ENCODE data around the gene TMEM134. TPM values are rescaled to one million over a fixed set of nuclear protein-coding genes. Genes with fewer than 3 reads are reported as not detected.

The TMEM134 gene
- total RNA-seq, 3 donors from 2014 or later, result 37.8 to 54.2 (median 42.3) TPM

GRCh38 chr11:67457453-67457852 is 11.6 kb downstream of the TMEM134 start:
- Histone ChIP-seq H3K27ac (no peak overlapping the region), H3K27me3 (peaks cover 0 to 2% of the 10 kb centered on the region in 2 donors), H3K36me3 (no peaks in the 10 kb centered on the region), H3K4me3 (no peak overlapping the region), H3K4me1 (no peaks in the 10 kb centered on the region), H3K9me3 (no peaks in the 10 kb centered on the region)
- TF ChIP-seq, protein P1, sequence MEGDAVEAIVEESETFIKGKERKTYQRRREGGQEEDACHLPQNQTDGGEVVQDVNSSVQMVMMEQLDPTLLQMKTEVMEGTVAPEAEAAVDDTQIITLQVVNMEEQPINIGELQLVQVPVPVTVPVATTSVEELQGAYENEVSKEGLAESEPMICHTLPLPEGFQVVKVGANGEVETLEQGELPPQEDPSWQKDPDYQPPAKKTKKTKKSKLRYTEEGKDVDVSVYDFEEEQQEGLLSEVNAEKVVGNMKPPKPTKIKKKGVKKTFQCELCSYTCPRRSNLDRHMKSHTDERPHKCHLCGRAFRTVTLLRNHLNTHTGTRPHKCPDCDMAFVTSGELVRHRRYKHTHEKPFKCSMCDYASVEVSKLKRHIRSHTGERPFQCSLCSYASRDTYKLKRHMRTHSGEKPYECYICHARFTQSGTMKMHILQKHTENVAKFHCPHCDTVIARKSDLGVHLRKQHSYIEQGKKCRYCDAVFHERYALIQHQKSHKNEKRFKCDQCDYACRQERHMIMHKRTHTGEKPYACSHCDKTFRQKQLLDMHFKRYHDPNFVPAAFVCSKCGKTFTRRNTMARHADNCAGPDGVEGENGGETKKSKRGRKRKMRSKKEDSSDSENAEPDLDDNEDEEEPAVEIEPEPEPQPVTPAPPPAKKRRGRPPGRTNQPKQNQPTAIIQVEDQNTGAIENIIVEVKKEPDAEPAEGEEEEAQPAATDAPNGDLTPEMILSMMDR (IDR thresholded peaks at IDR 0.05), result no peak
- TF ChIP-seq POLR2AphosphoS5 (IDR thresholded peaks at IDR 0.05), result no peak
- TF ChIP-seq POLR2A (IDR thresholded peaks at IDR 0.05), result no peak
- no peak for DNase-seq (ENCODE audit: low spot score in 2 of 2)
- intact Hi-C loops (cut with DNase I; ENCODE audit: low total_unique reads), result no loop called here

GRCh38 chr11:67456068-67456705 is 12.9 kb downstream of the TMEM134 start:
- TF ChIP-seq, protein P1 (IDR thresholded peaks at IDR 0.05), result no peak
- TF ChIP-seq POLR2AphosphoS5 (IDR thresholded peaks at IDR 0.05) (no peak), POLR2A (IDR thresholded peaks at IDR 0.05) (no peak)

GRCh38 chr11:67455054-67455453 is 14.0 kb downstream of the TMEM134 start, which contains the start of gene CABP4:
CABP4 (plus strand) TSS chr11:67455354; CDS start chr11:67455424, 70 bp downstream.
- intact Hi-C loops (cut with DNase I; ENCODE audit: low total_unique reads), result no loop called here
- Histone ChIP-seq H3K36me3 (no peaks in the 10 kb centered on the region), H3K27me3 (peaks cover 0 to 2% of the 10 kb centered on the region in 2 donors), H3K9me3 (no peaks in the 10 kb centered on the region), H3K27ac (no peak within 1 kb of the TSS), H3K4me3 (no peak within 1 kb of the TSS), H3K4me1 (no peaks in the 10 kb centered on the region)
- DNase-seq (ENCODE audit: low spot score in 2 of 2), result no peak
- TF ChIP-seq, protein P1 (IDR thresholded peaks at IDR 0.05), result no peak
- TF ChIP-seq POLR2A (IDR thresholded peaks at IDR 0.05) (no peak), POLR2AphosphoS5 (IDR thresholded peaks at IDR 0.05) (no peak)

More at GRCh38 chr11:67456068-67456705, 12.9 kb downstream of the TMEM134 start:
- Histone ChIP-seq H3K9me3 (no peaks in the 10 kb centered on the region), H3K36me3 (no peaks in the 10 kb centered on the region), H3K27me3 (peaks cover 0 to 2% of the 10 kb centered on the region in 2 donors), H3K4me1 (no peaks in the 10 kb centered on the region), H3K27ac (no peak overlapping the region), H3K4me3 (no peak overlapping the region)
- no peak for DNase-seq (ENCODE audit: low spot score in 2 of 2)
- intact Hi-C loops (cut with DNase I; ENCODE audit: low total_unique reads), result no loop called here

DNA sequence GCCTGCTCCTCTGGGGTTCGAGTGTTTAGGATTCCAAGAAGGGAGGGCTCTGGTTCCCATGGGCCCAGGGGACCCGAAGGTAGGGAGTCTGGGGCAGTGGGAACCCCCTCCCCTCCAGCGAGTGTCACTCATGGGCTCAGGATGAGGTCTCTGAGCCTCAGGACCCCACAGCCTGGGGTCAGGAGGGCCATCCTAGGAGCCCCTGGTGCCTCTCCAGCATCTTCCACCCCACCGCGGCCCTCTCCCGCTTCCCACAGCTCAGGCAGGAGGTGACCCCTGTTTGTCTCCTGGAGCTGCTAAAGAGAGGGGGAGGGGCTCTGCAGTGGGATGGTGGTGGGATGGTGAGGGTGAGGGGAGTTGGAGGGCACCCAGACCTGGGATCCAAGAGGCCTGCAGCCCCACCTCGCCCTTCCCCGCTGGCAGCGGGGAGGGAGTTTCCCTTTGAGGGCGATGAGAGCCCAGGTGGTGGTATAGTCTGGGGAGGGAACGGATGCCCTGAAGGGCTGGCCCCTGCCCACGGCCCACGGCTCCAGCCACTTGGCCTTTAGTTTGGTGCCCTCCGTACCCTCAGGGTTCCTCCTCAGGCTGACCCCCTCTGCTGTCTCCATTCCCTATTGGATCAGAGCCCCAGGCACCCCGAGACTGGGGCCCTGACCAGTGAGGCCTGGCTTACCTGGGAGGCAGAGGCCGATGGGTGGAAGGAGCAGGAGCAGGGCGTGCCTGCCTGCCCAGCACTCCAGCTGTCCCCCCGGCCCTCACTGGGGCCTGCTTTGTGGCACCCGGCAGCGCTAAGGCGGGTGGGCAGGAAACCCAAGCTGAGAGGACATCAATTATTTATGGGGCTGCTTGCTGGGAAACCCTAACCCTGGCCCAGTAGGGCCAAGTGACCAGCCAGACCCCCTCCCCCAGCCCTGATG is 15.0 kb downstream of the TMEM134 start:
- Histone ChIP-seq H3K4me1 (no peaks in the 10 kb centered on the region), H3K27ac (no peak overlapping the region), H3K36me3 (no peaks in the 10 kb centered on the region), H3K27me3 (peaks cover 0 to 2% of the 10 kb centered on the region in 2 donors), H3K9me3 (no peaks in the 10 kb centered on the region), H3K4me3 (no peak overlapping the region)
- TF ChIP-seq POLR2AphosphoS5 (IDR thresholded peaks at IDR 0.05) (no peak), POLR2A (IDR thresholded peaks at IDR 0.05) (no peak)
- TF ChIP-seq, protein P1 (IDR thresholded peaks at IDR 0.05), result no peak
- intact Hi-C loops (cut with DNase I; ENCODE audit: low total_unique reads), result no loop called here
- DNase-seq (ENCODE audit: low spot score in 2 of 2), result no peak
